ENCODE results near the gene VPS51.
"Not testable (repeated sequence)": the region's sequence is repeated elsewhere in the genome, so short reads cannot be mapped to it uniquely, and the experiment has no call there.

VPS51 gene

DNA sequence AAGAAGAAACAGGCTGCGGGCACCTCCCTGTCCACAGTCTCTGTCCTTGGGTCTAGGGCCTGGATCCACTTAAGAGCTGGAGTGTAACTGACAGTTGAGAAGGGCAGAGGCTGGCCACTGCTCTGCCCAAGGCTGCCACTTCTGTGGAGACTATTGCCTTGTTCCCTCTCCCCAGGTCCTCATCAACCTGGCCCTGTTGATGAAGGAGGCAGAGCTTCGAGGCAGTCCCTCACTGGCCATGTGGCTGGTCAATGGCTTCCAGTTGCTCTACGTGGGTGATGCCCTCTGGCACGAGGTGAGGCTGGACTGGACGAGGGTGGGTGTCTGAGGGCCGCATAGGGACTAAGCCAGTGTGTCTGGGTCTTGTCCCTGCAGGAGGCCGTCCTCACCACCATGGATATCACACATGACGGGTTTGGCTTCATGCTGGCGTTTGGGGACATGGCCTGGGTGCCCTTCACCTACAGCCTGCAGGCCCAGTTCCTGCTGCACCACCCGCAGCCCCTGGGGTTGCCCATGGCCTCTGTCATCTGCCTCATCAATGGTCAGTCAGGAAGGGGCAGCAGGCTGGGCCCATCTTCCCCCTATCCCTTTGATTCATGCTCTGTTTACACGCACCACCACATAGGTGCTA, 18.6 kb downstream of the VPS51 start:
- TF ChIP-seq, protein P1, sequence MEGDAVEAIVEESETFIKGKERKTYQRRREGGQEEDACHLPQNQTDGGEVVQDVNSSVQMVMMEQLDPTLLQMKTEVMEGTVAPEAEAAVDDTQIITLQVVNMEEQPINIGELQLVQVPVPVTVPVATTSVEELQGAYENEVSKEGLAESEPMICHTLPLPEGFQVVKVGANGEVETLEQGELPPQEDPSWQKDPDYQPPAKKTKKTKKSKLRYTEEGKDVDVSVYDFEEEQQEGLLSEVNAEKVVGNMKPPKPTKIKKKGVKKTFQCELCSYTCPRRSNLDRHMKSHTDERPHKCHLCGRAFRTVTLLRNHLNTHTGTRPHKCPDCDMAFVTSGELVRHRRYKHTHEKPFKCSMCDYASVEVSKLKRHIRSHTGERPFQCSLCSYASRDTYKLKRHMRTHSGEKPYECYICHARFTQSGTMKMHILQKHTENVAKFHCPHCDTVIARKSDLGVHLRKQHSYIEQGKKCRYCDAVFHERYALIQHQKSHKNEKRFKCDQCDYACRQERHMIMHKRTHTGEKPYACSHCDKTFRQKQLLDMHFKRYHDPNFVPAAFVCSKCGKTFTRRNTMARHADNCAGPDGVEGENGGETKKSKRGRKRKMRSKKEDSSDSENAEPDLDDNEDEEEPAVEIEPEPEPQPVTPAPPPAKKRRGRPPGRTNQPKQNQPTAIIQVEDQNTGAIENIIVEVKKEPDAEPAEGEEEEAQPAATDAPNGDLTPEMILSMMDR (IDR thresholded peaks at IDR 0.05; ENCODE audit: borderline replicate concordance, insufficient read depth, low read depth, low read length) = no peak
- H3K4me3 ChIP-seq (ENCODE audit: low read depth, low read length) = no peak overlapping the region

DNA sequence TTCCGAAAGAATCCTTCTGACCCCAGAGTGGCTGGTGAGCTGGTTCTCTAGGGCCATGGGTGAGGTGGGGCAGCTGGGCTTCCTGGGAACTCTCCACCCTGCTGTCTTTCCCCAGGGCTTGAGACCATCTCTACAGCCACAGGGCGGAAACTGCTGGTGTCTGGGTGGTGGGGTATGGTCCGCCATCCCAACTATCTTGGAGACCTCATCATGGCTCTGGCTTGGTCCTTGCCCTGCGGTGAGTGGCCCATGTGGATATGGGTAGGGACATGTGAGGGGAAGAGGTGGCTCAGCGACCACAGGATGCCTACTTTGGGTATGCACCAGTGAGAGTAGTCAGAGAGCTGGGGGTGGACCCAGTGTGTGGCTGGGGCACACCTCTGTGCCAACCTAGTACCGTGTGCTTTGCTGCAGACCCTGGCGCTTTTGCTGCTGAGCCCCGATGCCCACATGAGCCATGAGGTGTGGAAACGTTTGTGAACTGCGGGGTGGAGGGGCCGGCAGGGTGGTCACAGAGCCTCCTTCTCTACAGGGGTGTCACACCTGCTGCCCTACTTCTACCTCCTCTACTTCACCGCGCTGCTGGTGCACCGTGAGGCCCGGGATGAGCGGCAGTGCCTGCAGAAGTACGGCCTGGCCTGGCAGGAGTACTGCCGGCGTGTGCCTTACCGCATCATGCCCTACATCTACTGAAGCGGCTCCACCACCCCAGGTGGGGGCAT, 19.5 kb downstream of the VPS51 start:
- H3K4me3 ChIP-seq (ENCODE audit: low read depth, low read length) = no peak overlapping the region

GRCh38 chr11:65116370-65117205, 20.6 kb downstream of the VPS51 start:
- TF ChIP-seq, protein P1 (IDR thresholded peaks at IDR 0.05; ENCODE audit: borderline replicate concordance, insufficient read depth, low read depth, low read length) = no peak

More for the DNA sequence above, 19.5 kb downstream of the VPS51 start:
- TF ChIP-seq, protein P1 (IDR thresholded peaks at IDR 0.05; ENCODE audit: borderline replicate concordance, insufficient read depth, low read depth, low read length) = no peak

DNA sequence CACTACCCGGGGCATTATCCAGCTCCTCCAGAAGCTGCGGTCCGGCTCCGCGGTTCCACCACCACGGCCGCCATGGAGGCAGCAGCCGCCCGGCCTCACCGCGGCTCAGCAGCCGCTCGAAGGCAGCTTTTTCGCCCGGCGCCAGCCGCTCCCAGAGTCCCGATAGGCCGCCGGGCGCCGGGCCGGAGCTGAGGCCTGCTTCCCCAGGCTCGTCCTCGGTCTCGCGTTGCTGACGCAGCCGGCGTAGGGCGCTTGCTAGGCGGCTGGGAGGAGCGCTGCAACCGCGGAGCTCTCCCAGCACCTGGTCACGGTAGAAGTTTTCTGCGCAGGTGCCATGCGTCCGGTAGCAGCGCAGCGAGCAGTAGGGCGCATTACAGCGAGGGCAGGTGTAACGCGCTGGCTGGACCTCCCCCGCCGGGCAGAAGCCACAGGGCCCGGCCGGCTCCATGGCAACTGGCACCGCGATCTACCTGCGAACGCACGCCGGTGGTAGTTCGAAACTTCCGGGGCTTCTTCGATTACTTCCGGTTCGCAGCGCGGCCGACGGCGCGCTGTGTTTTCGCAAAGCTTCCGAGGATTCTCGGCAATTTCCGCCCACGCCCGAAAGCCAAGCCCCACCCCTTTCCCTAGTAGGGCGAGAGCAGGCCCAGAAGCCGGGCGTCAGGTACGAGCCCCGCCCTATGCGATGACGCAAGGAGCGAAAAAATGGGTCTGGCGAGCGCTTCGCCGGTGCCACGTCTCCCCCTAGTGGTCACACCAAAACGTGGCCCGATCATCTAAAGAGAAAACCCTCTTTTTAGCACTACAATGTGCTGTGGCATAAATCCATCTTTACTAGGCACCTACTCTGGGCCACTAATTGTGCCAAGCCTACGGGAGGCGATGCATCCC, 21.4 kb downstream of the VPS51 start, which contains the start of gene ZNHIT2:
TSS of gene ZNHIT2 (minus strand) at position 496 of the 891 bp plus-strand sequence. CDS start at position 448, 48 bp downstream.
- H3K4me3 ChIP-seq (ENCODE audit: low read depth, low read length) = peak within 1 kb of the TSS; percentile 98
- TF ChIP-seq, protein P1 (IDR thresholded peaks at IDR 0.05; ENCODE audit: borderline replicate concordance, insufficient read depth, low read depth, low read length) = peak; percentile 87

More at GRCh38 chr11:65116370-65117205, 20.6 kb downstream of the VPS51 start:
- peak overlapping the region; percentile 98 for H3K4me3 ChIP-seq (ENCODE audit: low read depth, low read length)

GRCh38 chr11:65118097-65118837, 22.3 kb downstream of the VPS51 start:
- no peak overlapping the region for H3K4me3 ChIP-seq (ENCODE audit: low read depth, low read length)
- TF ChIP-seq, protein P1 (IDR thresholded peaks at IDR 0.05; ENCODE audit: borderline replicate concordance, insufficient read depth, low read depth, low read length) = no peak

GRCh38 chr11:65118891-65119669, 23.1 kb downstream of the VPS51 start:
- H3K4me3 ChIP-seq (ENCODE audit: low read depth, low read length) = not testable (repeated sequence)

Data from GM12875 (cell line).